ENCODE data around the gene RAPGEF3. TPM values are rescaled to one million over a fixed set of nuclear protein-coding genes. Genes with fewer than 3 reads are reported as not detected.

Gene RAPGEF3
- total and polyA plus RNA-seq, 2 of the 8 experiments (the other 6 are each of a cell fraction or from before 2014, with no cell fraction given) = 5.0 to 9.4 TPM

DNA sequence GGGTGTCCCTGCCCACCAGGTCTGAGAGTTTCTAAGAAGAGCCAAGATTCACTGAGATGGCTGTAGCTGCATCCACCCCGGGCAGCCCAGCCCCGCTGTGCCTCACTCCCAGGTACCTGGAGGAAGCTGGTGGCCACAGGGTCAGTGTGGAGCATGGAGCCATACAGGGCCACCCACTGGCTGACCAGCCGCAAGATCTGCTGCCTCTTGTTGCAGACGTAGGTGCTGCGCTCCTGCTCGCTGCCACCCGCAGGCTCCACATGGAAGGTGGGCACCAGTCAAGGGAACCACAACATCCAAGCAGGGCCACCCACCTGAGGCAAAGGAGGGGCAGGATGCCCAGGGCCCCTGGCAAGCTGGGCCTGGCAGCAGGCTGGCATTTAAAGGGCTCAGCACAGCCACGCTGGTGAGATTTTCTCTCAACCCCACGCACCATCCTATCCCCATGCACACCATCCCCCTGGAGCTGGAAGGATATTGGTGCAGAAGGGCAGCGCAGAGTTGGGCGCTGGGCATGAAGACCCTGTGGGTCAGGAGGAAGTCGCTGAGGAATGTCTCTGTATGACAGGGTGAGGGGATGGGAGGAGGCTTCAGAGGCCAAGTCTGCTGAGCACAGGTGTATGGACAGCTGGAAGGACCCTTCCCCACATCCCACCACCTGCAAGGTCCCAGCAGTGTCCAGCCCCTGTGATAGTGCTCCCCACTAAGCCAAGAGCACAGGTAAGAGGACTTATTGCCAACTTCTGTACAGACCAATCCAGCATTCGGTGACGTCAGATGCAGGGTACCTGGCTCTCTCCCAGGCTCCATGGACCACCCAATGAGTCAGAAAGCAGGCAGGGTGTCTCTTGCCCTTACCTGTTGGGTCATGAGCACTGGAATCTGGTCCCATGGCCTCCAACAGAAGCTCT, 10.8 kb downstream of the RAPGEF3 start:
- no peak for DNase-seq (ENCODE audit: low read depth in 1 of 2, low spot score in 2 of 2)
- no peaks in the 10 kb centered on the region for H3K36me3 ChIP-seq (ENCODE audit: control insufficient read depth in 2 of 4, insufficient read depth in 4 of 4, low read length in 3 of 4)

More for the DNA sequence above, 10.8 kb downstream of the RAPGEF3 start:
- Histone ChIP-seq H3K14ac (ENCODE audit: insufficient read length) (no peak overlapping the region), H3K27me3 (replicated peaks in 1 of 4; ENCODE audit: control insufficient read depth in 3 of 4, extremely low read depth in 1 of 4, insufficient read depth in 3 of 4, low read length in 3 of 4) (no peaks in the 10 kb centered on the region), H2BK5ac (ENCODE audit: low read depth, low read length) (no peak overlapping the region; the same call in 1 of the 2 replicates), H2BK120ac (replicated peaks; ENCODE audit: low read depth, low read length) (no peak overlapping the region), H2BK12ac (ENCODE audit: low read depth, low read length) (no peak overlapping the region), H4K91ac (replicated peaks; ENCODE audit: insufficient read length, low read length) (no peak overlapping the region), H2AK5ac (ENCODE audit: low read depth, low read length) (no peak overlapping the region), H3K23ac (ENCODE audit: insufficient read length) (no peak overlapping the region), H4K20me1 (replicated peaks in 1 of 2; ENCODE audit: control insufficient read depth in 1 of 2, insufficient read depth in 2 of 2, low read length in 2 of 2) (no peaks in the 10 kb centered on the region), H3K4ac (replicated peaks; ENCODE audit: insufficient read length, low read depth, low read length) (no peak overlapping the region), H3K9me3 (ENCODE audit: insufficient read depth in 2 of 2, low read depth in 1 of 2, low read length in 1 of 2) (no peaks in the 10 kb centered on the region), H3K18ac (ENCODE audit: extremely low read depth, low read length) (no peak overlapping the region), H4K5ac (ENCODE audit: insufficient read length, low read depth, low read length) (no peak overlapping the region), H2AFZ (ENCODE audit: low read length) (no peak overlapping the region), H3K27ac (ENCODE audit: low read depth, low read length) (no peak overlapping the region), H3K4me2 (ENCODE audit: insufficient read depth in 1 of 2, low read depth in 2 of 2, low read length in 2 of 2) (no peak overlapping the region), H4K8ac (ENCODE audit: extremely low read depth, insufficient read depth, low read length) (no peak overlapping the region), H3K23me2 (ENCODE audit: low read depth, low read length) (no peaks in the 10 kb centered on the region; the same call in 1 of the 2 replicates), H3K4me1 (replicated peaks in 1 of 4; ENCODE audit: control insufficient read depth in 3 of 4, insufficient read depth in 4 of 4, low read length in 3 of 4) (peaks cover 0 to 7% (median 2%) of the 10 kb centered on the region in 4 experiments; a peak in 3 of 7 replicates), H3K9ac (replicated peaks in 1 of 4; ENCODE audit: extremely low read depth in 1 of 4, low read depth in 3 of 4, low read length in 3 of 4) (no peak overlapping the region), H3K79me2 (ENCODE audit: control insufficient read depth in 1 of 2, insufficient read depth in 2 of 2, low read length in 2 of 2) (no peaks in the 10 kb centered on the region), H3K79me1 (ENCODE audit: low read depth, low read length) (no peaks in the 10 kb centered on the region), H2BK20ac (ENCODE audit: low read length) (no peak overlapping the region), H2BK15ac (ENCODE audit: low read length) (no peak overlapping the region), H3K4me3 (ENCODE audit: extremely low read depth in 1 of 4, insufficient read depth in 2 of 4, low read depth in 3 of 4, low read length in 4 of 4) (no peak overlapping the region), H3K56ac (replicated peaks; ENCODE audit: insufficient read length, low read depth, low read length) (no peak overlapping the region)
- 84% methylated on average over 14 of the region's 14 CpGs; no CpG with 5 or more reads in 1 of the 2 experiments for WGBS, 2 experiments (ENCODE audit: extremely low coverage in 1 of 2, insufficient coverage in 1 of 2, insufficient read length in 1 of 2, insufficient replicate concordance in 2 of 2, low coverage in 1 of 2, low lambda C conversion rate in 2 of 2, missing lambda C conversion rate in 1 of 2)
- FAIRE-seq = no peak
- POLR2A ChIA-PET (ENCODE audit: partially characterized antibody) = interaction anchor here (1.5 to 3.2 kb wide), 3 partner anchors 9 to 28 kb away, joined by 3 to 10 read pairs (median 4); partner anchors contain the start of gene RAPGEF3
- CTCF ChIA-PET (ENCODE audit: partially characterized antibody) = interaction anchor here (1.0 to 64.6 kb wide), 8 partner anchors 4 to 91 kb away, joined by 3 to 2442 read pairs (median 8); partner anchors contain the start of genes ENDOU, RAPGEF3 and SLC48A1
- no peak for TF ChIP-seq HDAC6 (IDR thresholded peaks at IDR 0.05; ENCODE audit: low read depth, low read length)
- TF ChIP-seq, protein P1, sequence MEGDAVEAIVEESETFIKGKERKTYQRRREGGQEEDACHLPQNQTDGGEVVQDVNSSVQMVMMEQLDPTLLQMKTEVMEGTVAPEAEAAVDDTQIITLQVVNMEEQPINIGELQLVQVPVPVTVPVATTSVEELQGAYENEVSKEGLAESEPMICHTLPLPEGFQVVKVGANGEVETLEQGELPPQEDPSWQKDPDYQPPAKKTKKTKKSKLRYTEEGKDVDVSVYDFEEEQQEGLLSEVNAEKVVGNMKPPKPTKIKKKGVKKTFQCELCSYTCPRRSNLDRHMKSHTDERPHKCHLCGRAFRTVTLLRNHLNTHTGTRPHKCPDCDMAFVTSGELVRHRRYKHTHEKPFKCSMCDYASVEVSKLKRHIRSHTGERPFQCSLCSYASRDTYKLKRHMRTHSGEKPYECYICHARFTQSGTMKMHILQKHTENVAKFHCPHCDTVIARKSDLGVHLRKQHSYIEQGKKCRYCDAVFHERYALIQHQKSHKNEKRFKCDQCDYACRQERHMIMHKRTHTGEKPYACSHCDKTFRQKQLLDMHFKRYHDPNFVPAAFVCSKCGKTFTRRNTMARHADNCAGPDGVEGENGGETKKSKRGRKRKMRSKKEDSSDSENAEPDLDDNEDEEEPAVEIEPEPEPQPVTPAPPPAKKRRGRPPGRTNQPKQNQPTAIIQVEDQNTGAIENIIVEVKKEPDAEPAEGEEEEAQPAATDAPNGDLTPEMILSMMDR (IDR thresholded peaks at IDR 0.05; ENCODE audit: control extremely low read depth in 1 of 3, insufficient read depth in 1 of 3, low read depth in 1 of 3, low read length in 3 of 3) = peak in 1 of 3 experiments; percentile 2; a peak in 2 of 4 replicates

Measured in H1 (cell line).